ENCODE results near the gene TEX54.

Gene TEX54

DNA sequence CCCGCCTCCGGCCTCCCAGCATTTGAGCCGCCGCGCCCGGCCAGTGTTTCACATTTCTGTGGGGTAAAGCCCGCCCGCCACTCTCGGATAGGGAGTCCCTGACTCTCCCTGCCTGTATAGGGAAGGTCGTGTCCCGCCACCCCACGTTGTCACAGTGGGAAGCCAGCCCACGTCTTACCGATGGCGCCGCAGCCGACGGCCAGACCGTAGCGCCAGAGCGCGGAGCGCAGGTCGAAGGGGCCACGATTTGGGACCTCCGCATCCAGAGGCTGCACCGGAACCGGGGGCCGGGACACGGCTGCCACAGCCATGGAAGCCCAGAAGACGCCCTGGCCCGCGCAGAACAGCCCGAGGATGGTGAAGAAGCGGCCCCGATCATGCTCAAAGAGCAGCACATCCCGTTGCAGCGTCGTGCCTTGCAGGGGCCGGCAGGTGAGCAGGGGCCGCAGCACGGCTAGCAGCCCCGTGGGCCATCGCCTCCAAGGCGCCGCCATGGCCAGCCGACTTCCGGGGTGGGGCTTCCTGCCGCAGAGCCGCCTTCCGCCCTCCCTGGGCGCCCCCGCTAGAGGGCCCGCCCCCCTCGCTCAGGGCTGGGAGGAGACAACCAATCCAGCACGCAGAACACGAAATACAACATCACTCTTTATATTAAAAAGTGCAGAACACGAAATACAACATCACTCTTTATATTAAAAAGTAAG, 41.0 kb downstream of the TEX54 start, which contains the start of gene TMEM223 (continued):
- TF ChIP-seq ZNF394 (tag by site-specific recombination; IDR thresholded peaks at IDR 0.05; ENCODE audit: borderline replicate concordance) (0 out of 2 replicates have a peak, but pooled peaks have one; percentile 34), ZNF350 (tag by site-specific recombination; IDR thresholded peaks at IDR 0.05) (no peak), ZNF658 (tag by site-specific recombination; IDR thresholded peaks at IDR 0.05) (no peak), ZBTB20 (tag by site-specific recombination; IDR thresholded peaks at IDR 0.05) (peak; percentile 61; the same call in 1 of the 2 replicates), HOXC10 (CRISPR knock-in tag; IDR thresholded peaks at IDR 0.05) (no peak), ZNF585B (tag by site-specific recombination; IDR thresholded peaks at IDR 0.05) (no peak), ZNF366 (tag by site-specific recombination; conservative IDR thresholded peaks at IDR 0.05) (no peak), ZNF621 (tag by site-specific recombination; IDR thresholded peaks at IDR 0.05) (no peak), OVOL3 (tag by site-specific recombination; IDR thresholded peaks at IDR 0.05) (no peak), ZNF830 (tag by site-specific recombination; IDR thresholded peaks at IDR 0.05; ENCODE audit: low read depth) (no peak), ZNF785 (tag by site-specific recombination; IDR thresholded peaks at IDR 0.05) (no peak), ZNF776 (tag by site-specific recombination; IDR thresholded peaks at IDR 0.05; ENCODE audit: borderline replicate concordance) (no peak), SP7 (tag by site-specific recombination; IDR thresholded peaks at IDR 0.05) (peak; percentile 48; the same call in 1 of the 2 replicates), ZNF701 (tag by site-specific recombination; IDR thresholded peaks at IDR 0.05) (no peak), MYNN (tag by site-specific recombination; IDR thresholded peaks at IDR 0.05; ENCODE audit: borderline replicate concordance) (no peak), ZNF530 (tag by site-specific recombination; IDR thresholded peaks at IDR 0.05; ENCODE audit: low read depth) (no peak), ZNF37A (tag by site-specific recombination; IDR thresholded peaks at IDR 0.05) (no peak), IKZF3 (tag by site-specific recombination; IDR thresholded peaks at IDR 0.05) (no peak), ZFHX2 (tag by site-specific recombination; conservative IDR thresholded peaks at IDR 0.05) (peak; percentile 45), KLF8 (tag by site-specific recombination; IDR thresholded peaks at IDR 0.05) (peak; percentile 82), BCL11A (tag by site-specific recombination; IDR thresholded peaks at IDR 0.05; ENCODE audit: low read depth) (no peak), ZFP37 (tag by site-specific recombination; IDR thresholded peaks at IDR 0.05) (peak; percentile 88), SP2 (tag by site-specific recombination; IDR thresholded peaks at IDR 0.05) (peak; percentile 91), KLF16 (tag by site-specific recombination; IDR thresholded peaks at IDR 0.05) (peak; percentile 51; the same call in 1 of the 2 replicates), ZNF473 (tag by site-specific recombination; IDR thresholded peaks at IDR 0.05) (no peak), ZNF311 (tag by site-specific recombination; IDR thresholded peaks at IDR 0.05; ENCODE audit: borderline replicate concordance) (no peak), KLF9 (tag by site-specific recombination; IDR thresholded peaks at IDR 0.05; ENCODE audit: low read depth) (peak; percentile 74), YY2 (tag by site-specific recombination; IDR thresholded peaks at IDR 0.05) (peak; percentile 86; the same call in 1 of the 2 replicates), ZBTB17 (tag by site-specific recombination; IDR thresholded peaks at IDR 0.05) (peak; percentile 65; the same call in 1 of the 2 replicates), ZXDB (tag by site-specific recombination; IDR thresholded peaks at IDR 0.05) (peak; percentile 99), ZNF514 (tag by site-specific recombination; IDR thresholded peaks at IDR 0.05) (no peak)
- TF ChIP-seq, protein P1, sequence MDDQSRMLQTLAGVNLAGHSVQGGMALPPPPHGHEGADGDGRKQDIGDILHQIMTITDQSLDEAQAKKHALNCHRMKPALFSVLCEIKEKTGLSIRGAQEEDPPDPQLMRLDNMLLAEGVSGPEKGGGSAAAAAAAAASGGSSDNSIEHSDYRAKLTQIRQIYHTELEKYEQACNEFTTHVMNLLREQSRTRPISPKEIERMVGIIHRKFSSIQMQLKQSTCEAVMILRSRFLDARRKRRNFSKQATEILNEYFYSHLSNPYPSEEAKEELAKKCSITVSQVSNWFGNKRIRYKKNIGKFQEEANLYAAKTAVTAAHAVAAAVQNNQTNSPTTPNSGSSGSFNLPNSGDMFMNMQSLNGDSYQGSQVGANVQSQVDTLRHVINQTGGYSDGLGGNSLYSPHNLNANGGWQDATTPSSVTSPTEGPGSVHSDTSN (CRISPR knock-in tag; IDR thresholded peaks at IDR 0.05), result no peak
- TF ChIP-seq, protein P2, sequence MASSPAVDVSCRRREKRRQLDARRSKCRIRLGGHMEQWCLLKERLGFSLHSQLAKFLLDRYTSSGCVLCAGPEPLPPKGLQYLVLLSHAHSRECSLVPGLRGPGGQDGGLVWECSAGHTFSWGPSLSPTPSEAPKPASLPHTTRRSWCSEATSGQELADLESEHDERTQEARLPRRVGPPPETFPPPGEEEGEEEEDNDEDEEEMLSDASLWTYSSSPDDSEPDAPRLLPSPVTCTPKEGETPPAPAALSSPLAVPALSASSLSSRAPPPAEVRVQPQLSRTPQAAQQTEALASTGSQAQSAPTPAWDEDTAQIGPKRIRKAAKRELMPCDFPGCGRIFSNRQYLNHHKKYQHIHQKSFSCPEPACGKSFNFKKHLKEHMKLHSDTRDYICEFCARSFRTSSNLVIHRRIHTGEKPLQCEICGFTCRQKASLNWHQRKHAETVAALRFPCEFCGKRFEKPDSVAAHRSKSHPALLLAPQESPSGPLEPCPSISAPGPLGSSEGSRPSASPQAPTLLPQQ (tag by site-specific recombination; IDR thresholded peaks at IDR 0.05), result 0 out of 2 replicates have a peak, but pooled peaks have one; percentile 13
- TF ChIP-seq, protein P3, sequence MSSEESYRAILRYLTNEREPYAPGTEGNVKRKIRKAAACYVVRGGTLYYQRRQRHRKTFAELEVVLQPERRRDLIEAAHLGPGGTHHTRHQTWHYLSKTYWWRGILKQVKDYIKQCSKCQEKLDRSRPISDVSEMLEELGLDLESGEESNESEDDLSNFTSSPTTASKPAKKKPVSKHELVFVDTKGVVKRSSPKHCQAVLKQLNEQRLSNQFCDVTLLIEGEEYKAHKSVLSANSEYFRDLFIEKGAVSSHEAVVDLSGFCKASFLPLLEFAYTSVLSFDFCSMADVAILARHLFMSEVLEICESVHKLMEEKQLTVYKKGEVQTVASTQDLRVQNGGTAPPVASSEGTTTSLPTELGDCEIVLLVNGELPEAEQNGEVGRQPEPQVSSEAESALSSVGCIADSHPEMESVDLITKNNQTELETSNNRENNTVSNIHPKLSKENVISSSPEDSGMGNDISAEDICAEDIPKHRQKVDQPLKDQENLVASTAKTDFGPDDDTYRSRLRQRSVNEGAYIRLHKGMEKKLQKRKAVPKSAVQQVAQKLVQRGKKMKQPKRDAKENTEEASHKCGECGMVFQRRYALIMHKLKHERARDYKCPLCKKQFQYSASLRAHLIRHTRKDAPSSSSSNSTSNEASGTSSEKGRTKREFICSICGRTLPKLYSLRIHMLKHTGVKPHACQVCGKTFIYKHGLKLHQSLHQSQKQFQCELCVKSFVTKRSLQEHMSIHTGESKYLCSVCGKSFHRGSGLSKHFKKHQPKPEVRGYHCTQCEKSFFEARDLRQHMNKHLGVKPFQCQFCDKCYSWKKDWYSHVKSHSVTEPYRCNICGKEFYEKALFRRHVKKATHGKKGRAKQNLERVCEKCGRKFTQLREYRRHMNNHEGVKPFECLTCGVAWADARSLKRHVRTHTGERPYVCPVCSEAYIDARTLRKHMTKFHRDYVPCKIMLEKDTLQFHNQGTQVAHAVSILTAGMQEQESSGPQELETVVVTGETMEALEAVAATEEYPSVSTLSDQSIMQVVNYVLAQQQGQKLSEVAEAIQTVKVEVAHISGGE (tag by site-specific recombination; conservative IDR thresholded peaks at IDR 0.05; ENCODE audit: low read depth), result peak; percentile 88
- TF ChIP-seq, protein P4, sequence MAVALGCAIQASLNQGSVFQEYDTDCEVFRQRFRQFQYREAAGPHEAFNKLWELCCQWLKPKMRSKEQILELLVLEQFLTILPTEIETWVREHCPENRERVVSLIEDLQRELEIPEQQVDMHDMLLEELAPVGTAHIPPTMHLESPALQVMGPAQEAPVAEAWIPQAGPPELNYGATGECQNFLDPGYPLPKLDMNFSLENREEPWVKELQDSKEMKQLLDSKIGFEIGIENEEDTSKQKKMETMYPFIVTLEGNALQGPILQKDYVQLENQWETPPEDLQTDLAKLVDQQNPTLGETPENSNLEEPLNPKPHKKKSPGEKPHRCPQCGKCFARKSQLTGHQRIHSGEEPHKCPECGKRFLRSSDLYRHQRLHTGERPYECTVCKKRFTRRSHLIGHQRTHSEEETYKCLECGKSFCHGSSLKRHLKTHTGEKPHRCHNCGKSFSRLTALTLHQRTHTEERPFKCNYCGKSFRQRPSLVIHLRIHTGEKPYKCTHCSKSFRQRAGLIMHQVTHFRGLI (tag by site-specific recombination; IDR thresholded peaks at IDR 0.05), result peak; percentile 68; the same call in 1 of the 2 replicates

Data from HEK293 (cell line).